ENCODE results near the gene ITGA8.
"Not testable (repeated sequence)": the region's sequence is repeated elsewhere in the genome, so short reads cannot be mapped to it uniquely, and the experiment has no call there.

ITGA8 gene

DNA sequence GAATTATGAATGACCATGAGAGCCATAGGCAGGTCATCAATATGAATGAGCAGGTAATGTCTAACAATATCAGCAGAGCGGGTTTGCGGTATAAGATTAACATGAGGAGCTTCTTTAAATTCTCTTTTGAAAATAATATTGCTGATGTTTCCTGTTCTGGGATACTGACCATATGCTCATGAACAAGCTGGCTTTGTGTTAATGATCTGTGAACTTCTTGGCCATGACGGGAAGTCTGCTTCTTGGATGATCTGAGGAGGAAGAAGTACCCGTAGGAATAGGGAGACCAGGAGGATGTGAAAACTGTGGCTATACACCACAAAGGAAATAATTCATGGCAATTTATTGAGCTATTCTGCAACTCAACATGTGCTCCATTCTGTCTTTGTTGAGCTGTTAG is 38.6 kb downstream of the ITGA8 start:
- no peak for DNase-seq (ENCODE audit: low read depth)

DNA sequence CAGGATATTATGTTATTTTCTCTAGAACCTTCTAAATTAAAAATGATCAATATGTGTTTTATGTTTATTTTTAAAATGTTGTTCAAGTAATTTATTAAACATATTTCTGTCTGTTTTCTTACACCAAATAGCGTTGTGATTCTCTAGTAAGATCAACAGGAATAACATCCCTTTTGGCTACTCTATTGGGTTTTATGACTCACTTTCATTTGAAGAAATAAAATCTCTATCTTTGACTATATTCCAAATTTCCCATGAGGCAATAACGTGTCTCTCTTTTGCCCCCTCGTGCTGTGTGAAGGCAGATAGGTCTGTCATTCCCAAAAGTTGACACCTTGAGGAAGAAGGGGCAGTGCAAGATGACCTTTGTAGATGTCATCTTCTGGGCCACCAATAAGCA is 40.9 kb downstream of the ITGA8 start:
- no peak for DNase-seq (ENCODE audit: low read depth)

DNA sequence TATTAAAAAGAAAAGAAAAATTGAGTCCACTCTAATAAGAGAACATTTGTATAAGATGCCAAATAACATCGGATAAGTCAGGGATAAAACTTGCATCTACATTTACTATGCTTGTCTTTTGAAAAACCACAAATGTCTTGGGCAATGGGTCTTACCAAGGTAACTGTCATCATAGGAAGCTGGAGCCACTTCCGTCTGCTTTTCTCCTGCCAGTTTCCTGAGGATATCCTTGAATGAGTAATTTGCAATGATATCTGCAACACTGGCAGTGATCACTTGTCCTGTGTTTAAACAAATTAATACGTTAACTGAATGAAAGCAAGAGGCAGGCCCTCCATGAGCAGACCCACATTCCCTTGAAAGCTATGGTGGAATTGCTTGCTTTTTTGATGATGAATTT is 47.3 kb downstream of the ITGA8 start:
- no peak for DNase-seq (ENCODE audit: low read depth)

DNA sequence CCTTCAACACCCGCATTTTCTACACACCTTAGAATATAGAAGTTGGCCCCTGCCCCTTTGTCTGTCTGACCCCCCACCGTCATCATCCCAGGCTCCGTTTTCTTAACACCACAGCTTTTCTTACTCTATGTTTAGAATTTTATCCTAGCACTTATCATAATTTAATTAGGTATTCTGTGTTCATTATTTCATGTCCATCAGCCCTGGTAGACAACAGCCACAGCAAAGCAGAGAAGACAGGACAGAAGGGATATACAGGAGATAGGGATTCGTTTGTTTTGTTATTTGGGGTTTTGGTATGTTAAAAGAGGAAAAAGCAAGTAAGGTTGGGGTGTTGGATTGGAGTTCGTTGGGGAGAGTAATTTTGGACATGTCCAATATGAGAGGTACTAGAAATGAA is 48.8 kb downstream of the ITGA8 start:
- no peak for DNase-seq (ENCODE audit: low read depth)

DNA sequence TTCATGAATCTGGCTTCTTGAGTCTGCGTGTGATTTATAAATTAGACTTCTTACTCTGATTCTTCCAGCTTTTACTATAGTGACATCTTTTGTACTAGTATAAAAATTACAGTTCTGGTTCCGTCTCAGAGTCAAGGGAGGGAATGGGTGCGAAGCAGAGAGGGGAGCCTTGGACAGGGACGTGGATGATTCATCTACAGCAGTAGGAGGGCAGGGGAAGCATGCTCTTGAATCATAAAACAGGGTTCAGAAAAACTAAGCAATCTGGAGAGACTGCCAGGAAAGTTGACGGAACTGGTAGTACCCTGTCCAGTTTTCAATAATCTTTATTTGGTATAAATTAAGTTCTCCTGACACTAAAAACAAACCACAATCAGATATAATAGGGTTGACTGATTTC is 58.1 kb downstream of the ITGA8 start:
- no peak for DNase-seq (ENCODE audit: low read depth)

DNA sequence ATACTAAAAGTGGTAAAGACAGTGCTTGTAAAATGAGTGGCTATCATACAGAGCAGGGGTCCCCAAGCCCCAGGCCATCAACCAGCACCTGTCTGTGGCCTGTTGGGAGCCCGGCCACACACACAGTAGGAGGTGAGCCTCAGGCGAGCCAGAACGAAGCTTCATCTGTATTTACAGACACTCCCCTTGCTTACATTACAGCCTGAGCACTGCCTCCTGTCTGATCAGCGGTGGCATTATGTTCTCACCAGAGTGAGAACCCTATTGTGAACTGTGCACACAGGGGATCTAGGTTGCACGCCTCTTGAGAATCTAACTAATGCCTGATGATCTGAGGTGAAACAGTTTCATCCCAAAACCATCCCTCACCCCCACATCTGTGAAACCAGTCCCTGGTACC is 58.7 kb downstream of the ITGA8 start:
- no peak for DNase-seq (ENCODE audit: low read depth)

DNA sequence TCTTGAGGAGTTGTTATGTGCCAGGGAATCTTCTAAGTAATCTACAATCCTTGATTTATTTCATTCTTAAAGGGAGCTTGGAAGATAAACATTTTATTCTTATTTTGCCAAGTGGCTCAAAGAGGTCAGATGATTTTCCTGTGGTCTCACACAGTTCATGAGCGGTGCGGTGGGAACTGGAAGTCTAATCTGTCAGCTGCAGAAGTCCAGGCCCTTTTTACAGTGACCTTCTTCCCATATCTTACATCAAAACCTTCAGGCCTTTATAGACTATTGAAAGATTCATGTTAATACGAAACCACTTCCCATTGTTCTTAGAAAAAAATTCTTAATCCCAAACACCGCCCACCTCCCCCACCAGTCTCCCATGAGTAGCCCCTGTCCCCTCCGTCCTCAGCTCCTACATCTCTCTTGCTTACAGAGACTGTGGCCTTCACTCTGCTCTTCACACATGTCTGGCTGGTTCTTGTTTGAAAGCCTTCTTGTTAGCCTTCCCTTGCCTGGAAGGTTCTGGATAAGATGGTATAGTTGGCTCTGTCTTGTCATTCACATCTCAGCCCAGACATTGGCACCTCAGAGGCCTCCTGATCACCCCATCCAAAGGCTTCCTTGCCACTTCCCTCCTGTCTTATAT is 61.5 kb downstream of the ITGA8 start:
- no peak for DNase-seq (ENCODE audit: low read depth)

DNA sequence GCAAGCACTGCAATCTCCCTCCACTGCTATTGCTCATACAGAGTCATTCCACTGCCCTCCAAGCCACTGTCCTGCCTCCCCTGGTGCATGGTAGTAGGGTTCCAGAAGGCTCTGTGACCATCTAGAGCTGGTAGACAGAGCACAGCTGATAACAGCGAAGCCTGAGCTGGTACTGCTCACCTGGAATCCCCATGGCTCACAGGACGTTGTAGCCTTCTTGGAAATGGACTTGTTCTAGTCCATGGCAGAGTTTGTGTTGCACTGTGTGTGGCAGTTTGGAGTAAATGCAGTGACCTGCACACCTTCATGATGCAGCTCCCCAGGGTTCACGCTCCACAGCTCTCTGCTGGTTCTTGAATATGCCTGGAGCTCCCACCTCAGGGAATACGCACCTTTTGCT is 67.0 kb downstream of the ITGA8 start:
- DNase-seq (ENCODE audit: low read depth) = no peak

DNA sequence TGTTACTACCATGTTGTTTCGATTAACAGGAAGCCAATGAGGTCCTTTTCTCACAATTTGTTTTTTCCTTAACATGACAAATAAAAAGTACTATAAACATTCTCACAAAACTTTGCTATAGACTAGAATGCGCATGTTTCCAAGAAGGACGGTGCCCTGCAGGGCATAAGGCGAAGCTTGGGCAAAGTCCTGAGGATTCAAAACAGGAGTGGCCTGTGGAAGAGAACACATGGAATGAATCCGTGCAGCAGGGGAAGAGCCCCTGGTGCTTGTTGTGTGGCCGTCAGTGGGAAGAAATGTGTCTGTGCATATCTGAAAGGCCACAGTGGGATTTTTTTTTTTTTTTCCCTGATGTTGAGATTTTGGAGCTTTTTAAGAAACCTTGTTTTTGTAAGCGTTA is 67.6 kb downstream of the ITGA8 start:
- no peak for DNase-seq (ENCODE audit: low read depth)

DNA sequence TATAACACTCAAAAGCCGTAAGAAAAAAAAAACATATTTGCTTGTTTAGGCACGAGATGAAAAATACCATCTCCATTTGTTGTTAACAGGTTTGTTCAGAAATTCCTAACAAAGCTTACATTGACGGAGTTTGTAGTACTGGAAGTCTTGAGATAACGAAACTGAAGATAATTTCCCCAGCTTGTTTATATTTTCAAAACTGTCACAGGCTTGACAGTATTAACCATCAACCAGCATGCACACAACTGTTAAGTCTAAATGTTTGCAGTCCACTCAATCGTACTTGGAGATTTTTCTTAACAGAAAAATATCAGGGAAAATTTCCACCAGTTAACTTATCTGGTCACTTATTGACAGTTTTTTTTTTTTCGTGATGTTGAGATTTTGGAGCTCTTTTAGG is 68.5 kb downstream of the ITGA8 start:
- DNase-seq (ENCODE audit: low read depth) = no peak

DNA sequence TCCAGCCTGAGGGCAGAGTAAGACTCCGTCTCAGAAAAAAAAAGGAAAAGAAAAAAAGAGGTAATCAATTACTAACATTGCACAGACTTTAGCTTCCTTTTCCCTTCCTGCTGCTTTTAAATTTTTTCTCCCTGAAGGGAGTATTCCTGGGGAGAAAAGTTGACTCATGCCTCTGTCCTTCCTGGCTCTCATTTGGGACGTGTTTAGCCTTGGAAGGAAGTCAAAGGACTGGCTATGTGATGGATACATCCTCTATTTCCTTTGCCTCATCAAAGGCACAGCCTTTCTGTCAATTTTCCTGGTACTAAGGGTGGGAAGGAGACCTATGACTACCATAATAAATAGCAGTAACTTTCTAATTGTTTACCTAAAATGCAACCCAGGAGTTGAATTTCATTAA is 77.6 kb downstream of the ITGA8 start:
- DNase-seq (ENCODE audit: low read depth) = no peak

DNA sequence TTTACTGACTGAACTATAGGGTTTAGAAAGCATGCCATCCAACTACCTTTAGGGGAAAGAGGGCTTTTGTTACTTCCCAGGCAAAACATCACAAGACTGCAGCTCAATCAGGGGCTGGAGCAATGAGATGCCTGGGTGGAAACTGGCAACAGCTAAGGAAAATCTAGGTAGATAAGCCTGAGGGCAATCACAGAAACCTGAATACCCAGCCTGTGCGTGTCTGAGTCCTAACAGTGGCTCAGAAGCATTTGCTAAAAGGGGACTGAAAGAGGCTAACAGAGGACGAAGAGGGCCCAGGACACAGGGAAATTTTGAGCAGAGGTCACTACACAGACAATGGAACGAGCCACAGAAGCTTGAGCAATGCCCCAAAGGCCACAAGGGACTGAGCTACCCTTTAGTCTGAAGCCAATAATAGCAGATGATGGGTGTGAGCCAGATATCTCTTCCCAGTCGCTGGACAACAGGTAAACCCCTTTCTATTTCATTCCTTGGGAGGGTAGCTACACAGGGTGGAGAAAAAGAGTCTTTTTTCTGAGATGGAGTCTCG is 79.1 kb downstream of the ITGA8 start:
- DNase-seq (ENCODE audit: low read depth) = no peak

DNA sequence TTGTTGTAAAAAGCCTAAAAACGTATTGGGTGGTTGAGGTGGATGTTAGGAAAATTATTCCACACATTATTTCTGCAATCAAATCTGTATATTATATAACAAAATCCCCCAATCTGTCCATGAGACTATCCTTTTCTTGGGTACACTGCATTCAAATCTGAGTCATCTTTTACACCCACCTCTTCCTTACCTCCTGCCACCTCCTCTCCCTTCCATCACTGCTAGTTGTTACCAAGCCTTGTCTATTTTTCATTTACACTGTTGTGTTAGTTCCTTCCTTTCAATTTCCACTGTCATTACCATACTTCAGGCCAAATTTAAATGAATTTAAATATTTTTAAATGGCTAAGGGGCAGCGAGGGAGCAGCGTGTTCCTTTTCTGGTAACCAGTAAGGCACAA is 83.3 kb downstream of the ITGA8 start:
- no peak for DNase-seq (ENCODE audit: low read depth)

DNA sequence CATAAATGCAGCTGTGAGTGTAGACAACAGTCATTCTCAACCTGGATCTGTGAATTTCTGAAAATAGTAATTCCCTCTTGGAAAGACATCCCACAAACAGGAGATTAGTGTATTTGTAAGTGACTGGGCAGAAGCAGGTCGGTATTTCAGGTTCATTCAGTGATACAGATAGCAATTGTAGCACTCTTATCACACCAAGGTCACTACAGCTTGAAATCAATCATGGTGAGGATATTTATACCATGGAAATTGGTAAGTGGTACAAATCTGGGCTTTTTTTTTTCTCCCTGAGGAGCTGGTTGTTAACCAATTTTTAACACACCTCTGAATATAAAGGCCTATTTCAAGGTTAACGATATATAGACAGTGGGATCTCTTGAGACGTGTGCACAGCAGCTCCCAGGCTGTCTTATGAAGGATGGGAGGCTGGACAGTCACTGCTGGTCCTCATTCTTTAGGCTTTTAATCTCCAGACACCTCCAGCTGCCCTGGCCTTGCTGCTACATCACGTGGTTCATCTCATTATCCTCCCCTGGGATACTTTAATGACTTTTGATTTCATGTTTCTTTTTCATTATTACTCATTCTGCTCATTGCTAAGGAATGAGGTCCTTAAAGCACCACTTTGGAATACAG is 87.1 kb downstream of the ITGA8 start:
- DNase-seq (ENCODE audit: low read depth) = no peak

DNA sequence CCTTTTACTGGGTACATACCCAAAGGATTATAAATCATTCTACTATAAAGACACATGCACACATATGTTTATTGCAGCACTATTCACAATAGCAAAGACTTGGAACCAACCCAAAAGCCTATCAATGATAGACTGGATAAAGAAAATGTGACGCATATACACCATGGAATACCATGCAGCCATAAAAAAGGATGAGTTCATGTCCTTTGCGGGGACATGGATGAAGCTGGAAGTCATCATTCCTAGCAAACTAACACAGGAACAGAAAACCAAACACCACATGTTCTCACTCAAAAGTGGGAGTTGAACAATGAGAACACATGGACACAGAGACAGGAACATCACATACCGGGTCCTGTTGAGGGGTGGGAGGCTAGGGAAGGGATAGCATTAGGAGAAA is 88.5 kb downstream of the ITGA8 start:
- not testable (repeated sequence) for DNase-seq (ENCODE audit: low read depth)

DNA sequence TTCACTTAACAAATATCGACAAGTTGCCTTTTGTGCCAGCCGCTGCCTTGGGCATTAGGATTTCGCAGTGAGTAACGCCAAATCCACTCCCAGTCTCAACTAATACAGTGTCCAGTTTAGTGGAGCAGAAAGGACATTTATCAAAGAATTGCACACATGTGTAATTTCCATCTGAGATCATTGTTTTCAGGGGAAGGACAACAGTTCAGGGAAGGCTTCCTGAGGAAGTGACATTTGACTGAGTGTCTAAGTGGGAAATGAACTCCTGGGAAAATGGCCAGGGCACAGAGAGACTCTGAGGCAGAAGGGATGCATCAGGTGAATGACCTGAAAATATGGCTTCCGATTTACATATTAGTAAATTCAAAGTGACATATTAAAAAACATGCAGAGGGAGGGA is 89.4 kb downstream of the ITGA8 start:
- DNase-seq (ENCODE audit: low read depth) = no peak

DNA sequence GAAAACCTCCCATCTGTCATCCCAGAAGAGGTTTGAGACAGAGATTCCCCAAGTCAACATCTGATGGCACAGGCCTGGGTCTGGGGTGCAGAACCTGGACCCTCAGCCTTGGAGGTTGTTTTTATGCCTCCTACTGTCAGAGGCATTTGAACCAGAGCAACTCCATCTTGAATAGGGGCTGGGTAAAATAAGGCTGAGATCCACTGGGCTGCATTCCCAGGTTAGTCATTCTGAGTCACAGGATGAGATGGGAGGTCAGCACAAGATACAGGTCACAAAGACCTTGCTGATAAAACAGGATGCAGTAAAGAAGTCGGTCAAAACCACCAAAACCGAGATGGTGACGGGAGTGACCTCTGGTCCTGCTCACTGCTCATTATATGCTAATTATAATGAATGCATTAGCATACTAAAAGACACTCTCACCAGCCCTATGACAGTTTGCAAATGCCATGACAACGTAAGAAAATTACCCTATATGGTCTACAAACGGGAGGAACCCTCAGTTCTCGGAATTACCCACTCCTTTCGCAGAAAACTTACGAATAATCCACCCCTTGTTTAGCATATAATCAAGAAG is 92.0 kb downstream of the ITGA8 start:
- no peak for DNase-seq (ENCODE audit: low read depth)

DNA sequence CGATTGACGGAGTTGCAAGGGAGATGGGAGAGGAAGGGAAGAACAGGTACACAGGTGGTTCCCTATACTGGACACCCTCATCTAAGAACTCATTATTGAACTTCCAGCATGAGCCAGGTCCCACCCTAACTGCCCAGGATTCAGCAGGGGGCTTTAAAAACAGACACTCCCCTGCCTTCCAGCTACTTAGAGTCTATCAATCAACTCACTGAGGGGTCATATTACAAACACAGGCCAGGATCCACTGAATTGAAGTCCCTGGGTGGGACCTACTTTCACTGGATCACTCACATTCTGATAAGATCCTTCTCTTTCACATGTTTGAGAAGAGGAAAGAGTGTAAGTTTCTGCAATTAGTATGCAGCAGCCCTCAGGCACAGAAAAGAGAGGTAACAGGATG is 92.8 kb downstream of the ITGA8 start:
- no peak for DNase-seq (ENCODE audit: low read depth)

DNA sequence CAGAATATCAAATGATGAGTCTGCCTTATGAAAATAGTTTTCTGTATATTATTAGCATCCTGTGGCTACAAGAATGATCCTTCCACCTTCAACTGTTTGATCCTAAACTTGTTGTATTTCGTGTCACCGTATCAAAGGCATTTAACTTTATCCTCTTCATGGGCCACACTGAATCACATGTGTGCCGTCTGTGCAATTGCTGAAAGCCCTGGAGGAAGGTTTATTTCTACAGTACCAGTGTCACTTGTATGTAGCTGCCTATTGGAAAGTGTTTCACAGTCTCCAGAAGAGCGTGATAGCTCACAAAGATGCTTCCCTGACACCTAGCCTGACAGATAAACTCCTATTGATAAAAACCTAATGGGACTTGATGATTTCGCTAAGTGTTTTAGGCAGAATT is 94.5 kb downstream of the ITGA8 start:
- DNase-seq (ENCODE audit: low read depth) = no peak

DNA sequence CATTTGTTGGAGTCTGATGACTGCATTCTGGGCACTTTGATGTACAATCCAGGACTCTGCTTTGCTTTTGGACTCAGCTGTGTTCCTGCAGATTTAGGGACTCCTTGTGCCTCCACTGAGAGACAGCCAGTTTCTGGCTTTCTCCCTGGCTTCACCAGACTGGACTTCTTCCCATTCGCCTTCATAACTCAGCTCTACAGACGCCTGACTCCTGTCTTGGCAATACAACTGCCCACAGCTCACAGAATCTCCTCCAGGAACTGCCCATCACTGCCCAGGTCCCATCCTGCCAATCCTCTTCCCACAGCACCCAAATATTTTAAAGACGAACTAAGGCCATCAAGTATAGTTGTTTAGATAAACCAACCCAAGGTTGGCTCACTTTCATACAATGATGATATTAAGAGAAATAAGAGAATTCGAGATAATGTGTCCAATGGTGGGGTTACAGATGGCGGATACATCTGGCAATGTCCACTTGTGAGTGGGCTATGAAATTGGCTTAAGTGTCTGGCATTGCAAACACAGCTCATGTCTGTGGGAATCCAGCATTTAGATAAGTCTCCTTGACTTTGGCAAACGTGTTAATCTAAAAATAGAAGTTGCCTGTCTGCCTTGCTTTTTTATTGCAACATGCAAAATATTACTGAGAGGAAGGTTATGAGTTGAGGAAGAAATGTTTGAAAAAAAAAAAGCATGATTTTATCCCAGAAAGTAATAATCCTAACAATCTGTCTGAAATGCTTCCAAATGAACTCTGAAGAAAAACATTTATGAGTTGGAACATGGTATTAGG is 95.1 kb downstream of the ITGA8 start:
- no peak for DNase-seq (ENCODE audit: low read depth)

DNA sequence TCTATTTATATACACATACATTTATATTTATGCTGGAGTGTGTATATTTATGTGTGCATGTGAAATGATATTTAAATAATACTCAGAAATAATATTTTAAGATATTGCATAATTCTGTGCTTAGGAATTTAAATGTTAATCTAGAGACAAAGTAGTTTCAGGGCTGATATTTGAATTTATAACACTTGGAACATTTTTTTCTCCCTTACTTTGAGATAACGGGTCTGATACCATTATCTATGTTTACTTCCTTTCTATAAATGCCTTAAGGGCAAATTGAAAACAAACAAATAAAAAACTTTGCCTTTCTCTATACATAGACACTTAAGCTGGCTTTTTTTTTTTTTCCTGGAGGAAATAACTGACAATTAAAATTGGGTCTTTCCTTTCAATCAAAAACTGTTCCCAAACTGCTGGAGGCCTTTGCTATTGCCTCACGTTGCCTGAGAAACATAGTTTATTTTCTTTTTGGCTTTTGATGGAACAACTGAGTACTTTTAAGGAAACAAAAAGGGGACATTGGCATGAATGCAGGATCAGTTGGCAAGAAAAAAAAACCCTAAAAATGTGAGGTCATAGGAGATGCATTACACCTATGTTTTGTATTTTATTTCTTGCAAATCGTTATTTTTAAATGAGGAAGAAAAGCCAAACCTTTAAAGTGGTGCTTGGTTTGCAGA is 98.7 kb downstream of the ITGA8 start:
- DNase-seq (ENCODE audit: low read depth) = no peak

DNA sequence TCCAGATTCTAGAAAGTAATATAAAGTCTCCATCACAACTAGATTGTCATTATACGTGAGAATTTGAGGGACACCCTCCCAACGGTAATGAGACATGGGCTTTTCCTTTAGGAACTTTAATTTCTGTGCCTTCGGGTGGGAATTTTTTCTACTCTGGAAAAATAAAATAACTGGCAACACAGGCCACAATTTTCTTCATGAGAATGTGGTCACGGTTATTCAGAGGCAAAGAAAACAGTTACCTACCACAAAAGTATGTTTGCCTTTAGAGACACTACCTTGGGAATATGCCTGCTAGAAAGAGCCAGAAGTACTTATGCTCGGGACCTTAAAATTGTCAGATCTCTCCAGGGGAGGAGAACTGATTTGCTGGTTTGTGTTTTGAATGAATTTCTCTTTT is 99.4 kb downstream of the ITGA8 start:
- no peak for DNase-seq (ENCODE audit: low read depth)
